ENCODE measurements around the gene TENT4A.

The TENT4A gene

GRCh38 chr5:6700074-6700684 lies 13.1 kb upstream of the TENT4A start:
- H3K9ac ChIP-seq (ENCODE audit: low read depth, low read length): no peak overlapping the region; the same call in 1 of the 2 replicates
- WGBS: 62% methylated on average over 11 of the region's 11 CpGs

GRCh38 chr5:6700685-6701355 lies 12.4 kb upstream of the TENT4A start:
- Histone ChIP-seq H3K27me3 (ENCODE audit: insufficient read depth, low read length) (no peaks in the 10 kb centered on the region), H3K9me3 (ENCODE audit: insufficient read depth, low read depth, low read length) (no peaks in the 10 kb centered on the region), H3K27ac (ENCODE audit: low read depth, low read length) (no peak overlapping the region), H3K4me1 (ENCODE audit: insufficient read depth, low read length) (peaks cover 27% of the 10 kb centered on the region), H3K36me3 (ENCODE audit: insufficient read depth, low read length) (no peaks in the 10 kb centered on the region), H3K9ac (ENCODE audit: low read depth, low read length) (no peak overlapping the region; the same call in 1 of the 2 replicates), H3K4me3 (ENCODE audit: low read length) (no peak overlapping the region)
- WGBS: 86% methylated on average over 12 of the region's 12 CpGs

More at GRCh38 chr5:6700074-6700684, 13.1 kb upstream of the TENT4A start:
- Histone ChIP-seq H3K4me3 (ENCODE audit: low read length) (no peak overlapping the region), H3K27ac (ENCODE audit: low read depth, low read length) (no peak overlapping the region), H3K36me3 (ENCODE audit: insufficient read depth, low read length) (no peaks in the 10 kb centered on the region), H3K9me3 (ENCODE audit: insufficient read depth, low read depth, low read length) (no peaks in the 10 kb centered on the region), H3K4me1 (ENCODE audit: insufficient read depth, low read length) (peaks cover 27% of the 10 kb centered on the region), H3K27me3 (ENCODE audit: insufficient read depth, low read length) (no peaks in the 10 kb centered on the region)

- Histone ChIP-seq H3K4me3 (ENCODE audit: low read length) (no peak overlapping the region), H3K36me3 (ENCODE audit: insufficient read depth, low read length) (no peaks in the 10 kb centered on the region), H3K4me1 (ENCODE audit: insufficient read depth, low read length) (peaks cover 27% of the 10 kb centered on the region), H3K9me3 (ENCODE audit: insufficient read depth, low read depth, low read length) (no peaks in the 10 kb centered on the region), H3K9ac (ENCODE audit: low read depth, low read length) (no peak overlapping the region), H3K27ac (ENCODE audit: low read depth, low read length) (no peak overlapping the region), H3K27me3 (ENCODE audit: insufficient read depth, low read length) (no peaks in the 10 kb centered on the region)
- WGBS: 80% methylated on average over 12 of the region's 12 CpGs
Measured at GRCh38 chr5:6701491-6701890, 11.7 kb upstream of the TENT4A start.

GRCh38 chr5:6702633-6703032 lies 10.6 kb upstream of the TENT4A start:
- Histone ChIP-seq H3K4me1 (ENCODE audit: insufficient read depth, low read length) (peaks cover 27% of the 10 kb centered on the region), H3K9me3 (ENCODE audit: insufficient read depth, low read depth, low read length) (no peaks in the 10 kb centered on the region), H3K27ac (ENCODE audit: low read depth, low read length) (no peak overlapping the region), H3K27me3 (ENCODE audit: insufficient read depth, low read length) (no peaks in the 10 kb centered on the region), H3K36me3 (ENCODE audit: insufficient read depth, low read length) (no peaks in the 10 kb centered on the region), H3K4me3 (ENCODE audit: low read length) (no peak overlapping the region), H3K9ac (ENCODE audit: low read depth, low read length) (no peak overlapping the region)
- 93% methylated on average over 6 of the region's 6 CpGs for WGBS

GRCh38 chr5:6703806-6704205 lies 9.4 kb upstream of the TENT4A start:
- Histone ChIP-seq H3K27ac (ENCODE audit: low read depth, low read length) (no peak overlapping the region), H3K4me1 (ENCODE audit: insufficient read depth, low read length) (peaks cover 27% of the 10 kb centered on the region), H3K36me3 (ENCODE audit: insufficient read depth, low read length) (no peaks in the 10 kb centered on the region), H3K4me3 (ENCODE audit: low read length) (no peak overlapping the region), H3K27me3 (ENCODE audit: insufficient read depth, low read length) (no peaks in the 10 kb centered on the region), H3K9me3 (ENCODE audit: insufficient read depth, low read depth, low read length) (no peaks in the 10 kb centered on the region), H3K9ac (ENCODE audit: low read depth, low read length) (no peak overlapping the region)
- 76% methylated on average over 6 of the region's 6 CpGs for WGBS

- Histone ChIP-seq H3K9me3 (ENCODE audit: insufficient read depth, low read depth, low read length) (no peaks in the 10 kb centered on the region), H3K36me3 (ENCODE audit: insufficient read depth, low read length) (no peaks in the 10 kb centered on the region), H3K4me3 (ENCODE audit: low read length) (no peak overlapping the region), H3K27ac (ENCODE audit: low read depth, low read length) (no peak overlapping the region), H3K4me1 (ENCODE audit: insufficient read depth, low read length) (peaks cover 24% of the 10 kb centered on the region), H3K9ac (ENCODE audit: low read depth, low read length) (no peak overlapping the region), H3K27me3 (ENCODE audit: insufficient read depth, low read length) (no peaks in the 10 kb centered on the region)
- 63% methylated on average over 11 of the region's 11 CpGs for WGBS
Measured at GRCh38 chr5:6704361-6704851, 8.8 kb upstream of the TENT4A start.

GRCh38 chr5:6705088-6705487 lies 8.1 kb upstream of the TENT4A start:
- no peaks in the 10 kb centered on the region for H3K9me3 ChIP-seq (ENCODE audit: insufficient read depth, low read depth, low read length)
- no peaks in the 10 kb centered on the region for H3K36me3 ChIP-seq (ENCODE audit: insufficient read depth, low read length)
- H3K27me3 ChIP-seq (ENCODE audit: insufficient read depth, low read length): no peaks in the 10 kb centered on the region
- H3K9ac ChIP-seq (ENCODE audit: low read depth, low read length): no peak overlapping the region
- peaks cover 18% of the 10 kb centered on the region for H3K4me1 ChIP-seq (ENCODE audit: insufficient read depth, low read length)
- H3K27ac ChIP-seq (ENCODE audit: low read depth, low read length): no peak overlapping the region
- WGBS: 89% methylated on average over 6 of the region's 6 CpGs
- H3K4me3 ChIP-seq (ENCODE audit: low read length): no peak overlapping the region

GRCh38 chr5:6705959-6706358 lies 7.3 kb upstream of the TENT4A start:
- H3K4me3 ChIP-seq (ENCODE audit: low read length): no peak overlapping the region
- H3K9me3 ChIP-seq (ENCODE audit: insufficient read depth, low read depth, low read length): no peaks in the 10 kb centered on the region
- H3K4me1 ChIP-seq (ENCODE audit: insufficient read depth, low read length): peaks cover 9% of the 10 kb centered on the region
- no peak overlapping the region for H3K9ac ChIP-seq (ENCODE audit: low read depth, low read length)
- H3K27ac ChIP-seq (ENCODE audit: low read depth, low read length): no peak overlapping the region
- no peaks in the 10 kb centered on the region for H3K36me3 ChIP-seq (ENCODE audit: insufficient read depth, low read length)
- WGBS: 92% methylated on average over 5 of the region's 5 CpGs
- peaks cover 7% of the 10 kb centered on the region for H3K27me3 ChIP-seq (ENCODE audit: insufficient read depth, low read length)

GRCh38 chr5:6707852-6708251 lies 5.4 kb upstream of the TENT4A start:
- H3K36me3 ChIP-seq (ENCODE audit: insufficient read depth, low read length): no peaks in the 10 kb centered on the region
- H3K27ac ChIP-seq (ENCODE audit: low read depth, low read length): no peak overlapping the region
- H3K27me3 ChIP-seq (ENCODE audit: insufficient read depth, low read length): peaks cover 12% of the 10 kb centered on the region
- H3K9ac ChIP-seq (ENCODE audit: low read depth, low read length): no peak overlapping the region
- H3K9me3 ChIP-seq (ENCODE audit: insufficient read depth, low read depth, low read length): no peaks in the 10 kb centered on the region
- H3K4me3 ChIP-seq (ENCODE audit: low read length): no peak overlapping the region
- WGBS: 78% methylated on average over 6 of the region's 6 CpGs
- H3K4me1 ChIP-seq (ENCODE audit: insufficient read depth, low read length): no peaks in the 10 kb centered on the region

GRCh38 chr5:6708814-6709213 lies 4.4 kb upstream of the TENT4A start:
- no peaks in the 10 kb centered on the region for H3K4me1 ChIP-seq (ENCODE audit: insufficient read depth, low read length)
- H3K9me3 ChIP-seq (ENCODE audit: insufficient read depth, low read depth, low read length): no peaks in the 10 kb centered on the region
- no peak overlapping the region for H3K9ac ChIP-seq (ENCODE audit: low read depth, low read length)
- peaks cover 12% of the 10 kb centered on the region for H3K27me3 ChIP-seq (ENCODE audit: insufficient read depth, low read length)
- no peaks in the 10 kb centered on the region for H3K36me3 ChIP-seq (ENCODE audit: insufficient read depth, low read length)
- no peak overlapping the region for H3K27ac ChIP-seq (ENCODE audit: low read depth, low read length)
- no peak overlapping the region for H3K4me3 ChIP-seq (ENCODE audit: low read length)
- 59% methylated on average over 1 of the region's 1 CpG for WGBS

GRCh38 chr5:6710070-6710469 lies 3.2 kb upstream of the TENT4A start:
- no peak overlapping the region for H3K9ac ChIP-seq (ENCODE audit: low read depth, low read length)
- H3K4me1 ChIP-seq (ENCODE audit: insufficient read depth, low read length): peaks cover 2% of the 10 kb centered on the region; the same call in 1 of the 2 replicates
- WGBS: 93% methylated on average over 5 of the region's 5 CpGs
- peaks cover 12% of the 10 kb centered on the region for H3K27me3 ChIP-seq (ENCODE audit: insufficient read depth, low read length)
- H3K36me3 ChIP-seq (ENCODE audit: insufficient read depth, low read length): no peaks in the 10 kb centered on the region
- H3K9me3 ChIP-seq (ENCODE audit: insufficient read depth, low read depth, low read length): no peaks in the 10 kb centered on the region
- no peak overlapping the region for H3K4me3 ChIP-seq (ENCODE audit: low read length)
- H3K27ac ChIP-seq (ENCODE audit: low read depth, low read length): no peak overlapping the region
